A673 (cell line): ENCODE results near the gene SDHD.
"Not testable (repeated sequence)": the region's sequence is repeated elsewhere in the genome, so short reads cannot be mapped to it uniquely, and the experiment has no call there.

Experiments
- EZH2 ChIP-seq: fragments of 200-600 bp; sonication (generic); IDR thresholded peaks from 2 replicates; pipeline ENCODE4 v1.6.1; 2017; ENCODE audit warnings: borderline replicate concordance, low read depth, mild to moderate bottlenecking, mixed read lengths, antibody characterized with exemption, low read length; ENCODE audit not compliant: poor library complexity, severe bottlenecking
- TF ChIP-seq, protein P1 (sequence below): fragments of 300-800, 200-600 bp; sonication (generic); conservative IDR thresholded peaks from 2 replicates; pipeline ENCODE4 v1.5.1; 2017; ENCODE audit warnings: low read depth, mild to moderate bottlenecking, antibody characterized with exemption, low read length, moderate library complexity, mixed read lengths

DNA sequence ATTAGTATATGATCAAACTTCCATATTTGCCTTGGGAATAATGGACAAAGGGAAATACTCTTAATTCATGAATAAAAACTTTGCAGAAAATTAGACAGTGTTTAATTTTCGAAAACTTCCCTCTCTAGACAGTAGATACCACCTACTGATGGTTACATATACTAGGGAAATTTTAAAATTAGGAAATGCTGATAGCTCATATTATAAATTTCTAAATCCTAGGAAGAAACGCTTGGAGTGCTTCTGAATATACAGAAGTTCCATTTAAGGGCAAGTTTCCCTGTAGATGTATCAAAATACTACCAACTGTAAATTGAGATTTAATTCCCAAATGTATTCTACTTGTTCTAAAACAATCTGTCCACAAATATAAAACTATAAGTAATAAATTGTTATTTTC lies 8.6 kb downstream of the SDHD start:
- not testable (repeated sequence) for TF ChIP-seq EZH2
- TF ChIP-seq, protein P1, sequence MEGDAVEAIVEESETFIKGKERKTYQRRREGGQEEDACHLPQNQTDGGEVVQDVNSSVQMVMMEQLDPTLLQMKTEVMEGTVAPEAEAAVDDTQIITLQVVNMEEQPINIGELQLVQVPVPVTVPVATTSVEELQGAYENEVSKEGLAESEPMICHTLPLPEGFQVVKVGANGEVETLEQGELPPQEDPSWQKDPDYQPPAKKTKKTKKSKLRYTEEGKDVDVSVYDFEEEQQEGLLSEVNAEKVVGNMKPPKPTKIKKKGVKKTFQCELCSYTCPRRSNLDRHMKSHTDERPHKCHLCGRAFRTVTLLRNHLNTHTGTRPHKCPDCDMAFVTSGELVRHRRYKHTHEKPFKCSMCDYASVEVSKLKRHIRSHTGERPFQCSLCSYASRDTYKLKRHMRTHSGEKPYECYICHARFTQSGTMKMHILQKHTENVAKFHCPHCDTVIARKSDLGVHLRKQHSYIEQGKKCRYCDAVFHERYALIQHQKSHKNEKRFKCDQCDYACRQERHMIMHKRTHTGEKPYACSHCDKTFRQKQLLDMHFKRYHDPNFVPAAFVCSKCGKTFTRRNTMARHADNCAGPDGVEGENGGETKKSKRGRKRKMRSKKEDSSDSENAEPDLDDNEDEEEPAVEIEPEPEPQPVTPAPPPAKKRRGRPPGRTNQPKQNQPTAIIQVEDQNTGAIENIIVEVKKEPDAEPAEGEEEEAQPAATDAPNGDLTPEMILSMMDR: not testable (repeated sequence)
